ENCODE data around the gene MED29.

MED29 gene

GRCh38 chr19:39390751-39391437, at the start of gene MED29, which contains the start of gene PAF1:
TSS of gene MED29 (plus strand) at chr19:39391378. CDS start at chr19:39391423, 45 bp downstream.
TSS of gene PAF1 (minus strand) at chr19:39391106. CDS start at chr19:39390864, 242 bp downstream.
- DNase-seq: peak; percentile 98

GRCh38 chr19:39341719-39342604, 49.2 kb upstream of the MED29 start, which contains the start of gene SAMD4B:
TSS of gene SAMD4B (plus strand) at chr19:39342421. CDS start at chr19:39356894, 14,473 bp downstream.
- DNase-seq: peak; percentile 99

GRCh38 chr19:39342647-39343305, 48.4 kb upstream of the MED29 start:
- DNase-seq: no peak

- no peak for DNase-seq
Measured at GRCh38 chr19:39345956-39346355, 45.2 kb upstream of the MED29 start.

GRCh38 chr19:39347332-39348164, 43.6 kb upstream of the MED29 start:
- DNase-seq: no peak

- DNase-seq: no peak
Measured at GRCh38 chr19:39349326-39349725, 41.9 kb upstream of the MED29 start.

- DNase-seq: no peak
Measured at GRCh38 chr19:39350156-39350555, 41.0 kb upstream of the MED29 start.

GRCh38 chr19:39351537-39352064, 39.6 kb upstream of the MED29 start:
- peak; percentile 9 for DNase-seq

GRCh38 chr19:39352381-39353255, 38.6 kb upstream of the MED29 start:
- DNase-seq: no peak

GRCh38 chr19:39355253-39355652, 35.9 kb upstream of the MED29 start:
- no peak for DNase-seq

- no peak for DNase-seq
Measured at GRCh38 chr19:39356073-39356472, 35.1 kb upstream of the MED29 start.

- no peak for DNase-seq
Measured at GRCh38 chr19:39356647-39357046, 34.5 kb upstream of the MED29 start.

GRCh38 chr19:39359026-39359425, 32.2 kb upstream of the MED29 start:
- no peak for DNase-seq

- no peak for DNase-seq
Measured at GRCh38 chr19:39360599-39360998, 30.6 kb upstream of the MED29 start.

- no peak for DNase-seq
Measured at GRCh38 chr19:39362682-39363657, 28.2 kb upstream of the MED29 start.

GRCh38 chr19:39363901-39364457, 27.2 kb upstream of the MED29 start:
- DNase-seq: no peak

- no peak for DNase-seq
Measured at GRCh38 chr19:39365531-39365930, 25.6 kb upstream of the MED29 start.

GRCh38 chr19:39369200-39369599, 22.0 kb upstream of the MED29 start:
- DNase-seq: no peak

- no peak for DNase-seq
Measured at GRCh38 chr19:39370735-39371134, 20.4 kb upstream of the MED29 start.

Measured in stimulated activated naive CD4-positive, alpha-beta T cell treated with Interleukin-2 at 50 U/mL for 16 hours (primary cell).